Effector memory CD4-positive, alpha-beta T cell (primary cell): ENCODE data around the gene CRY1.
"Not testable (repeated sequence)": the region's sequence is repeated elsewhere in the genome, so short reads cannot be mapped to it uniquely, and the experiment has no call there.

Experiments
- DNase-seq, 3 donors: peaks; one replicate each; pipeline ENCODE4 v3.0.0-alpha.2; 2020
- H3K27ac ChIP-seq: 2 replicates; pipeline ENCODE4 v1.7.0; 2013; ENCODE audit warnings: mild to moderate bottlenecking, low read length, moderate library complexity; ENCODE audit not compliant: insufficient read depth, poor library complexity, severe bottlenecking
- H3K27me3 ChIP-seq: replicated peaks from 2 replicates; pipeline ENCODE4 v1.7.0; 2013; ENCODE audit warnings: mild to moderate bottlenecking, low read length; ENCODE audit not compliant: insufficient read depth, control insufficient read depth, poor library complexity, severe bottlenecking
- H3K36me3 ChIP-seq: 2 replicates; pipeline ENCODE4 v1.7.0; 2013; ENCODE audit warnings: mild to moderate bottlenecking, low read length, moderate library complexity; ENCODE audit not compliant: control insufficient read depth, insufficient read depth
- H3K4me1 ChIP-seq: 2 replicates; pipeline ENCODE4 v1.7.0; 2013; ENCODE audit warnings: low read length, mild to moderate bottlenecking; ENCODE audit not compliant: control insufficient read depth, insufficient read depth, poor library complexity, severe bottlenecking
- H3K4me3 ChIP-seq: 2 replicates; pipeline ENCODE4 v1.7.0; 2013; ENCODE audit warnings: low read length, low read depth, mild to moderate bottlenecking; ENCODE audit not compliant: insufficient read depth, poor library complexity, severe bottlenecking
- H3K9me3 ChIP-seq: 2 replicates; pipeline ENCODE4 v1.7.0; 2013; ENCODE audit warnings: mild to moderate bottlenecking, low read length, moderate library complexity; ENCODE audit not compliant: control insufficient read depth

CRY1 gene

DNA sequence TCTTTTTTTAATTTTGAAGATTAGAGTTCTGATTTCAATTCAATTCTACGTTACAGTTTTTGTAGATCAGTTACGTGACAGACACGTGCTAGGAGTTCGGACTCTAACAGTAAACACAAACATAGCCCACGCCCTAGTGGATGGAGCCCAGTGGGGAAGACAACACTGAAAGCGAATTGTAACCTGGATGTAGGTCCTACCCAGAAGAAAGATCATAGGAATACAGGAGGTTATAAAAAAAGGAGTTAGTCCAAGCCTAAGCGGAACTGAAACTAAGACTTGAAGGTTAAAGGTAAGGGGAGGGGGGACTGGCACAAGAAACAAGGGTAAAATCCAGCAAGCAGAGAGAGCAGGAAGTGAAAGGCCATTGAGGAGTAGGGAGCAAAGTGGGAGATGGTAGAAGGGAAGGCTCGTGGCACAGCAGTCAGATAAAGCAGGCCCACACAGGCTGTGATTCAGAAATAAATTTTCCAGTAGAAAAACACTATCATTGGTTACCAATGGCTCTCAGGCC lies 15.7 kb upstream of the CRY1 start:
- no peaks in the 10 kb centered on the region for H3K36me3 ChIP-seq
- H3K4me3 ChIP-seq = no peak overlapping the region
- H3K9me3 ChIP-seq = no peaks in the 10 kb centered on the region
- no peak overlapping the region for H3K27ac ChIP-seq
- H3K27me3 ChIP-seq = no peaks in the 10 kb centered on the region
- no peak for DNase-seq
- H3K4me1 ChIP-seq = peaks cover 3% of the 10 kb centered on the region

DNA sequence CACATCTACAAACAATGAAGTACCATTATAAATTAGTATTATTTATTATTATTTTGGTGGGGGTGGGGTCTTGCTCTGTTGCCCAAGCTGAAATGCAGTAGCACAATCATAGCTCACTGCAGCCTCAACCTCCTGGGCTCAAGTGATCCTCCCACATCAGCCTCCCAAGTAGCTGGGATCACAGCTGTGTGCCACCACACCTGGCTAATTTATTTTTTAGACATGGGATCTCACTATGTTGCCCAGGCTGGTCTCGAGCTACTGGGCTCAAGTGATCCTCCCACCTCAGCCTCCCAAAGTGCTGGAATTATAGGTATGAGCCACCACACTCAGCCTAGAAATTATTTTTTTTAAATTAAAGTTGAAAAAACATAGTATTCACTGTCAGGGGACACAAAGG lies 15.0 kb upstream of the CRY1 start:
- not testable (repeated sequence) for H3K27me3 ChIP-seq, DNase-seq, H3K27ac ChIP-seq, H3K4me1 ChIP-seq, H3K36me3 ChIP-seq, H3K9me3 ChIP-seq, H3K4me3 ChIP-seq

DNA sequence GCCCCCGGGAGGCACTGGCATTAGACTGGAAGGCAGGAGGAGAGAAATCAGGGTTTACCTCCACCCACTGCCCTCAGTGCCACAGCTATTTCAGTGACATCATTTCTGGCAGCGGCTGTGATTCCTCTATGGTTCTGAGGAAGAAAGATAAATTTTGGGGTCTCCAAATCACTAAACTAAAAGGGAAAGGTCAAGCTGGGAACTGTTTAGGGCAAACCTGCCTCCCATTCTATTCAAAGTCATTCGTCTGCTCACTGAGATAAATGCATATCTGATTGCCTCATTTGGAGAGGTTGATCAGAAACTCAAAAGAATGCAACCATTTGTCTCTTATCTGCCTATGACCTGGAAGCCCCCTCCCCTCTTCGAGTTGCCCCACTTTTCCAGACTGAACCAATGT lies 14.0 kb upstream of the CRY1 start:
- no peaks in the 10 kb centered on the region for H3K9me3 ChIP-seq
- H3K27ac ChIP-seq = no peak overlapping the region
- no peak overlapping the region for H3K4me3 ChIP-seq

DNA sequence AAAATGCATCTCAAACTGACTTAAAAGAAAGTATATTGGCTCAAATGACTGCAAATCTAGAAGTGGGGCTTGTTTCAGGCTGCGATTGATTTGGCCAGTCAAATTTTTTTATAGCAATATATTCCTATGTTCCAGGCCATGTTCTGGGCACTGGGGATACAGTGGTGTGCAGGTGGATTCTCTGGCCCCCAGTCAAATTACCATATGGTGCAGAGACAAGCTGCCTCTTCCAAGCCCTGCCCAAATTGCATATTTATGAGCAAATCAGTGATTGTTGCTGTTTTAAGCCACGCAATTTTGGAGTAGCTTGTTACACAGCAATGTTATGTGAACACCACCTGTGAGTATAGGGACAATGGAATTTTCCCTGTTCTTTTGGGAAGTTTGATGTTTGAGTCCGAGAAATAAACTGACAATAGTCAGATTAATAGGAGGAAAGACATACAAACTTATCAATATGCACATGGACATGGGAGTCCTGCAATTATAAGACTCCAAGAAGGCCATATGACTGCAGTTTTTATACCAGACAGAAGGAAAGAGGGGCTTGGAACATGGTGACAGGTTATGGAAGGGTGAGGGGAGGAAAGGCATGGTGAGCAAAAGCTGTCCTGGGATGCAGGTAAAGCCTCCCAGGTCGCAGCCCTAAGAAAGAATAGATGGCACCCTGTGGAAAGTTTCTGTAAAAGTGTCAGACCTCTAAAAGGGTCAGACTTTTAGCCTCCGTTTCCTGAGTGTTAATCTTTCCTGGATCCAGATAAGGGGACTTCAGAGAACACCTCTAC lies 13.1 kb upstream of the CRY1 start:
- H3K36me3 ChIP-seq = no peaks in the 10 kb centered on the region
- peaks cover 3% of the 10 kb centered on the region for H3K4me1 ChIP-seq
- no peaks in the 10 kb centered on the region for H3K9me3 ChIP-seq
- no peak for DNase-seq
- no peaks in the 10 kb centered on the region for H3K27me3 ChIP-seq
- no peak overlapping the region for H3K4me3 ChIP-seq
- H3K27ac ChIP-seq = no peak overlapping the region

More for the DNA sequence above, 14.0 kb upstream of the CRY1 start:
- peaks cover 3% of the 10 kb centered on the region for H3K4me1 ChIP-seq
- H3K36me3 ChIP-seq = no peaks in the 10 kb centered on the region
- no peaks in the 10 kb centered on the region for H3K27me3 ChIP-seq
- DNase-seq = no peak

GRCh38 chr12:107105410-107105703 lies 12.0 kb upstream of the CRY1 start:
- Histone ChIP-seq H3K4me3 (no peak overlapping the region), H3K4me1 (peaks cover 3% of the 10 kb centered on the region), H3K27ac (no peak overlapping the region), H3K27me3 (no peaks in the 10 kb centered on the region), H3K9me3 (no peaks in the 10 kb centered on the region), H3K36me3 (no peaks in the 10 kb centered on the region)
- DNase-seq = no peak

- H3K27me3 ChIP-seq = no peaks in the 10 kb centered on the region
- H3K27ac ChIP-seq = no peak overlapping the region
- no peaks in the 10 kb centered on the region for H3K9me3 ChIP-seq
- DNase-seq = no peak
- H3K4me3 ChIP-seq = no peak overlapping the region
- no peaks in the 10 kb centered on the region for H3K36me3 ChIP-seq
- peaks cover 3% of the 10 kb centered on the region for H3K4me1 ChIP-seq
Measured at GRCh38 chr12:107103516-107103915, 10.2 kb upstream of the CRY1 start.

- Histone ChIP-seq H3K9me3 (no peaks in the 10 kb centered on the region), H3K27ac (no peak overlapping the region), H3K36me3 (no peaks in the 10 kb centered on the region), H3K4me1 (peaks cover 3% of the 10 kb centered on the region), H3K4me3 (no peak overlapping the region), H3K27me3 (no peaks in the 10 kb centered on the region)
- DNase-seq = no peak
Measured at GRCh38 chr12:107103097-107103496, 9.7 kb upstream of the CRY1 start.

- Histone ChIP-seq H3K27me3 (no peaks in the 10 kb centered on the region), H3K36me3 (no peaks in the 10 kb centered on the region), H3K27ac (no peak overlapping the region), H3K9me3 (no peaks in the 10 kb centered on the region), H3K4me1 (peaks cover 3% of the 10 kb centered on the region), H3K4me3 (no peak overlapping the region)
- no peak for DNase-seq
Measured at GRCh38 chr12:107102294-107102693, 8.9 kb upstream of the CRY1 start.

DNA sequence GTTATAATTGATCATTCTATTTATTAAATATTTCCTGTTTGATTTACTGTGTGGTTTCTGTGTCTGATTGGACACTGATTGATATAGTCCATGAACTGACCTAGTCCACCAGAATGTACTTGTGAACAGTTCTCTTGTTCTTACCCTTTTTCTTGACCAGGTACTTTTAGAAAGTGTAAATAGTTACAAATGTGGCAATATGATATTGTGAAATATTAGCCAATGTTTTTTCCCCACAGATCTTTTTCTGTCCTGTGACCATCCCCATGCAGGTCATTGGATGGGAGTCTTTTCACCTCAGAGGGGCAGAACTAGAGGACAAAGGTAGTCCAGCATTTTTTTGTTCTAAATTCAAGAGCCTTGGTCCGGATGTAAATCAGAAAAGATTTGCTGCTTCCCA lies 8.3 kb upstream of the CRY1 start:
- Histone ChIP-seq H3K36me3 (no peaks in the 10 kb centered on the region), H3K4me3 (no peak overlapping the region), H3K27ac (no peak overlapping the region), H3K27me3 (no peaks in the 10 kb centered on the region), H3K4me1 (peaks cover 3% of the 10 kb centered on the region), H3K9me3 (no peaks in the 10 kb centered on the region)
- no peak for DNase-seq

GRCh38 chr12:107099917-107100316 lies 6.6 kb upstream of the CRY1 start:
- H3K9me3 ChIP-seq = no peaks in the 10 kb centered on the region
- no peak for DNase-seq
- no peak overlapping the region for H3K27ac ChIP-seq
- peaks cover 3% of the 10 kb centered on the region for H3K4me1 ChIP-seq
- H3K27me3 ChIP-seq = no peaks in the 10 kb centered on the region
- H3K36me3 ChIP-seq = no peaks in the 10 kb centered on the region
- H3K4me3 ChIP-seq = no peak overlapping the region
